ENCODE data around the gene PERM1.
"Not testable (repeated sequence)": the region's sequence is repeated elsewhere in the genome, so short reads cannot be mapped to it uniquely, and the experiment has no call there.

PERM1 gene

GRCh38 chr1:981955-982558, at the start of gene PERM1:
TSS of gene PERM1 (minus strand) at chr1:982093. CDS start at chr1:981029, 1,064 bp downstream.
- Mint-ChIP-seq H3K4me1 (peaks cover 12% of the 10 kb centered on the region), H3K27me3 (peaks cover 47% of the 10 kb centered on the region), H3K27ac (no peak within 1 kb of the TSS), H3K9me3 (peaks cover 0 to 7% of the 10 kb centered on the region in 2 donors), H3K4me3 (no peak within 1 kb of the TSS)
- ATAC-seq = no peak
- DNase-seq = no peak

GRCh38 chr1:1030867-1031658, 49.2 kb upstream of the PERM1 start:
- not testable (repeated sequence) for H3K27ac Mint-ChIP-seq, DNase-seq, H3K4me3 Mint-ChIP-seq, ATAC-seq, H3K9me3 Mint-ChIP-seq
- H3K27me3 Mint-ChIP-seq = peaks cover 17% of the 10 kb centered on the region
- peaks cover 26% of the 10 kb centered on the region for H3K4me1 Mint-ChIP-seq

GRCh38 chr1:1027791-1028190, 45.9 kb upstream of the PERM1 start:
- no peak overlapping the region for H3K27ac Mint-ChIP-seq
- no peak overlapping the region for H3K4me3 Mint-ChIP-seq
- H3K9me3 Mint-ChIP-seq = no peaks in the 10 kb centered on the region
- no peak for DNase-seq
- no peak for ATAC-seq
- peaks cover 16% of the 10 kb centered on the region for H3K27me3 Mint-ChIP-seq
- H3K4me1 Mint-ChIP-seq = peaks cover 19% of the 10 kb centered on the region

GRCh38 chr1:1026599-1027413, 44.9 kb upstream of the PERM1 start:
- H3K27me3 Mint-ChIP-seq = peaks cover 15% of the 10 kb centered on the region
- DNase-seq (no peak), ATAC-seq (peak; percentile 5)
- no peak overlapping the region for H3K27ac Mint-ChIP-seq
- H3K4me3 Mint-ChIP-seq = no peak overlapping the region
- no peaks in the 10 kb centered on the region for H3K9me3 Mint-ChIP-seq
- H3K4me1 Mint-ChIP-seq = peaks cover 19% of the 10 kb centered on the region

- Mint-ChIP-seq H3K9me3 (no peaks in the 10 kb centered on the region), H3K27me3 (peaks cover 15% of the 10 kb centered on the region), H3K4me1 (peaks cover 27% of the 10 kb centered on the region), H3K4me3 (no peak overlapping the region), H3K27ac (no peak overlapping the region)
- DNase-seq (no peak), ATAC-seq (no peak)
Measured at GRCh38 chr1:1025730-1026129, 43.8 kb upstream of the PERM1 start.

GRCh38 chr1:1024771-1025699, 43.1 kb upstream of the PERM1 start:
- peak; percentile 4 for ATAC-seq
- Mint-ChIP-seq H3K4me1 (peaks cover 27% of the 10 kb centered on the region), H3K9me3 (no peaks in the 10 kb centered on the region), H3K4me3 (no peak overlapping the region), H3K27me3 (peaks cover 15% of the 10 kb centered on the region), H3K27ac (no peak overlapping the region)
- no peak for DNase-seq

GRCh38 chr1:1024149-1024770, 42.4 kb upstream of the PERM1 start:
- H3K27ac Mint-ChIP-seq = no peak overlapping the region
- H3K4me1 Mint-ChIP-seq = peaks cover 27% of the 10 kb centered on the region
- ATAC-seq (no peak), DNase-seq (no peak)
- H3K27me3 Mint-ChIP-seq = peaks cover 15% of the 10 kb centered on the region
- no peak overlapping the region for H3K4me3 Mint-ChIP-seq
- H3K9me3 Mint-ChIP-seq = no peaks in the 10 kb centered on the region

- no peak for DNase-seq
- no peaks in the 10 kb centered on the region for H3K9me3 Mint-ChIP-seq
- H3K27ac Mint-ChIP-seq = no peak overlapping the region
- no peak overlapping the region for H3K4me3 Mint-ChIP-seq
- no peak for ATAC-seq
- peaks cover 15% of the 10 kb centered on the region for H3K27me3 Mint-ChIP-seq
- H3K4me1 Mint-ChIP-seq = peaks cover 27% of the 10 kb centered on the region
Measured at GRCh38 chr1:1023700-1024099, 41.8 kb upstream of the PERM1 start.

- no peak for ATAC-seq
- H3K4me1 Mint-ChIP-seq = peaks cover 27% of the 10 kb centered on the region
- no peaks in the 10 kb centered on the region for H3K9me3 Mint-ChIP-seq
- peaks cover 15% of the 10 kb centered on the region for H3K27me3 Mint-ChIP-seq
- H3K4me3 Mint-ChIP-seq = no peak overlapping the region
- no peak overlapping the region for H3K27ac Mint-ChIP-seq
- DNase-seq = no peak
Measured at GRCh38 chr1:1022302-1023009, 40.6 kb upstream of the PERM1 start.

- Mint-ChIP-seq H3K27me3 (peaks cover 15% of the 10 kb centered on the region), H3K4me1 (peaks cover 32% of the 10 kb centered on the region), H3K4me3 (no peak overlapping the region), H3K9me3 (no peaks in the 10 kb centered on the region), H3K27ac (no peak overlapping the region)
- ATAC-seq (no peak), DNase-seq (no peak)
Measured at GRCh38 chr1:1021920-1022259, 40.0 kb upstream of the PERM1 start.

- ATAC-seq (no peak), DNase-seq (no peak)
- peak overlapping the region; percentile 56 to 70 for H3K4me3 Mint-ChIP-seq
- no peak overlapping the region for H3K27ac Mint-ChIP-seq
- H3K9me3 Mint-ChIP-seq = no peaks in the 10 kb centered on the region
- peaks cover 15% of the 10 kb centered on the region for H3K27me3 Mint-ChIP-seq
- H3K4me1 Mint-ChIP-seq = peaks cover 33% of the 10 kb centered on the region
Measured at GRCh38 chr1:1021010-1021919, 39.4 kb upstream of the PERM1 start.

GRCh38 chr1:1020415-1021009, 38.6 kb upstream of the PERM1 start:
- Mint-ChIP-seq H3K9me3 (no peaks in the 10 kb centered on the region), H3K4me3 (peak overlapping the region; percentile 56 to 70), H3K4me1 (peaks cover 33% of the 10 kb centered on the region), H3K27me3 (peaks cover 15% of the 10 kb centered on the region), H3K27ac (no peak overlapping the region)
- peak in 1 of 2 donors; percentile 47 for DNase-seq
- ATAC-seq = peak; percentile 20

GRCh38 chr1:1020000-1020404, 38.1 kb upstream of the PERM1 start, which contains the start of gene AGRN:
TSS of gene AGRN (plus strand) at chr1:1020120. CDS start at chr1:1020173, 53 bp downstream.
- H3K4me3 Mint-ChIP-seq = peak within 1 kb of the TSS; percentile 69 to 84
- peak in 1 of 2 donors; percentile 51 for DNase-seq
- H3K4me1 Mint-ChIP-seq = peaks cover 38% of the 10 kb centered on the region
- peak within 1 kb of the TSS in 1 of 2 donors; percentile 19 for H3K27ac Mint-ChIP-seq
- peak; percentile 34 for ATAC-seq
- peaks cover 15% of the 10 kb centered on the region for H3K27me3 Mint-ChIP-seq
- no peaks in the 10 kb centered on the region for H3K9me3 Mint-ChIP-seq
